Measurements from ENCODE around the gene BLTP2. TPM values are rescaled to one million over a fixed set of nuclear protein-coding genes. Genes with fewer than 3 reads are reported as not detected.

The BLTP2 gene
- total and polyA plus RNA-seq, 2 of the 13 experiments (the other 11 are each of a cell fraction or from before 2014, with no cell fraction given), result 66.7 to 80.9 TPM

DNA sequence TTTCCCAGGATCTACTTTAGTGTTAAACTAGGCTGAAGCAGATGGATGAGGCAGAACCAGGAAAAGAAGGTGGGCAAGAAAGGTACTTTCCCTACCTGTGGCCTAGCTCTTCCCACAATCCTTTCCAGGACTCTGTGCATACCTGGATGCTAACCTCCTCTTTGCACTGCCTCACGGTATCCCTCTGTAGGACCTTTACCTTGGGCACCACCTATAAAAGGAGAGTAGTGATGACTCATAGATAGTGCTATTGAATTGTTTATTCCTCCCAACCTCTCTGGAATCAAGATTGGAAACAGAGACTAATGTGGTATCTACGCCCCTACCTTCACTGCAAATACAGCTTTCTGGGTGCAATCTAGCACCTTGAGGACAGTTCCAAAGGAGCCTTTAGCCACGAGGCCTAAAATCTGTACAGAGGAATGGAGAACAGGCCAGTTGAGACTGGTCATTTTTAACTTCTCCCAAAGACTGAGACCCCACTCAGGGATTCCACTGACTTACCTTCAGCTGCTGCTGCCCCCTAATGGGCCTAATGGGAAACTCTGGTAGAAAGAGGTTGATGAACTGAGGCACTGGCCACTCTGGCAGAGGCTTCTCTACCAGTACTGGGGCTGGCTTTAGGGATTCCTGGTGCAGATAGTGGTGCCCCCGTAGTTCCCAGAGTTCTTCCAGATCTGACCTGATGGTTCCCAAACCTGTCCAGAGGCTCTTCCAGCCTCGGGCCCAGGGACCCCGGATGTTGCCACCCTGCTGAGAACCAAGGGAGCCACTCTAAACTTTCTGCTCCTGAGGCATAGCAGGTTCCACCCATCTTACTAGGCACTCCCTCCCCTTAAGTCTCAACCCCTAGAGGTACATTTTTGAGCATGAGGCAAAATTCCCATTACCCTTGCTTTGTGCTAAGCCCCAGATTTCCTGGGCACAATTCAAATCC, 31.8 kb downstream of the BLTP2 start:
- ATAC-seq (peak; percentile 81), DNase-seq (ENCODE audit: low spot score) (peak; percentile 52), FAIRE-seq (peak; percentile 49)
- in situ Hi-C loops (cut with HindIII; ENCODE audit: extremely low pct_ligation_motif_present, low pct_unique_long_range_greater_than_20kb) (loop anchor here (5.0 kb wide), 1 partner anchor 121 kb away; no protein-coding TSS in a partner anchor), intact Hi-C loops (cut with micrococcal nuclease; ENCODE audit: unreplicated experiment) (loop anchor here (1.0 to 2.0 kb wide), 2 partner anchors 64 to 119 kb away; no protein-coding TSS in a partner anchor)
- Histone ChIP-seq H3K27ac (ENCODE audit: extremely low read length, insufficient read depth, low read length) (no peak overlapping the region), H3K27me3 (ENCODE audit: control insufficient read depth in 1 of 2, insufficient read depth in 2 of 2, low read length in 2 of 2) (no peaks in the 10 kb centered on the region), H3K4me2 (ENCODE audit: low read depth, low read length) (no peak overlapping the region), H3K4me3 (replicated peaks in 1 of 3; ENCODE audit: insufficient read depth in 1 of 3, low read depth in 2 of 3, low read length in 3 of 3) (no peak overlapping the region), H3K4me1 (ENCODE audit: insufficient read depth, low read length) (no peaks in the 10 kb centered on the region), H3K9me3 (ENCODE audit: low read length) (no peaks in the 10 kb centered on the region), H3K9ac (ENCODE audit: insufficient read depth, low read depth, low read length) (no peak overlapping the region), H3K36me3 (replicated peaks in 1 of 2; ENCODE audit: control insufficient read depth in 1 of 2, insufficient read depth in 2 of 2, low read length in 2 of 2) (peaks cover 29 to 47% of the 10 kb centered on the region in 2 experiments; a peak in 4 of 5 replicates), H4K20me1 (ENCODE audit: insufficient read depth, low read length) (no peaks in the 10 kb centered on the region), H3K79me2 (ENCODE audit: insufficient read depth, low read length) (no peaks in the 10 kb centered on the region), H2AFZ (ENCODE audit: low read length) (no peak overlapping the region)
- WGBS (ENCODE audit: low lambda C conversion rate), result 78% methylated on average over 6 of the region's 6 CpGs
- no TSS peak for BruUV-seq (replicated peaks)
- ChIA-PET CTCF (ENCODE audit: low intra/inter-chr PET ratio, low total read pairs) (interaction anchor here (0.8 to 1.3 kb wide), 3 partner anchors 65 to 119 kb away, joined by 4 to 5 read pairs (median 5); no protein-coding TSS in a partner anchor), POLR2A (interaction anchor here (0.5 to 1.6 kb wide), 3 partner anchors 11 to 62 kb away, joined by 3 to 5 read pairs (median 3); no protein-coding TSS in a partner anchor)
- TF ChIP-seq ZNF839 (CRISPR knock-in tag; IDR thresholded peaks at IDR 0.05; ENCODE audit: borderline replicate concordance) (no peak), ZNF20 (CRISPR knock-in tag; IDR thresholded peaks at IDR 0.05) (no peak), RCOR2 (CRISPR knock-in tag; IDR thresholded peaks at IDR 0.05) (no peak), POLR2G (IDR thresholded peaks at IDR 0.05; ENCODE audit: low read depth, low read length) (peak; percentile 31; the same call in 1 of the 2 replicates)
- TF ChIP-seq, protein P1, sequence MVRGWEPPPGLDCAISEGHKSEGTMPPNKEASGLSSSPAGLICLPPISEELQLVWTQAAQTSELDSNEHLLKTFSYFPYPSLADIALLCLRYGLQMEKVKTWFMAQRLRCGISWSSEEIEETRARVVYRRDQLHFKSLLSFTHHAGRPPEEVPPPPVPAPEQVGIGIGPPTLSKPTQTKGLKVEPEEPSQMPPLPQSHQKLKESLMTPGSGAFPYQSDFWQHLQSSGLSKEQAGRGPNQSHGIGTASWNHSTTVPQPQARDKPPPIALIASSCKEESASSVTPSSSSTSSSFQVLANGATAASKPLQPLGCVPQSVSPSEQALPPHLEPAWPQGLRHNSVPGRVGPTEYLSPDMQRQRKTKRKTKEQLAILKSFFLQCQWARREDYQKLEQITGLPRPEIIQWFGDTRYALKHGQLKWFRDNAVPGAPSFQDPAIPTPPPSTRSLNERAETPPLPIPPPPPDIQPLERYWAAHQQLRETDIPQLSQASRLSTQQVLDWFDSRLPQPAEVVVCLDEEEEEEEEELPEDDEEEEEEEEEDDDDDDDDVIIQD (CRISPR knock-in tag; IDR thresholded peaks at IDR 0.05; ENCODE audit: low read depth), result peak; percentile 47; the same call in 1 of the 2 replicates
- TF ChIP-seq, protein P2, sequence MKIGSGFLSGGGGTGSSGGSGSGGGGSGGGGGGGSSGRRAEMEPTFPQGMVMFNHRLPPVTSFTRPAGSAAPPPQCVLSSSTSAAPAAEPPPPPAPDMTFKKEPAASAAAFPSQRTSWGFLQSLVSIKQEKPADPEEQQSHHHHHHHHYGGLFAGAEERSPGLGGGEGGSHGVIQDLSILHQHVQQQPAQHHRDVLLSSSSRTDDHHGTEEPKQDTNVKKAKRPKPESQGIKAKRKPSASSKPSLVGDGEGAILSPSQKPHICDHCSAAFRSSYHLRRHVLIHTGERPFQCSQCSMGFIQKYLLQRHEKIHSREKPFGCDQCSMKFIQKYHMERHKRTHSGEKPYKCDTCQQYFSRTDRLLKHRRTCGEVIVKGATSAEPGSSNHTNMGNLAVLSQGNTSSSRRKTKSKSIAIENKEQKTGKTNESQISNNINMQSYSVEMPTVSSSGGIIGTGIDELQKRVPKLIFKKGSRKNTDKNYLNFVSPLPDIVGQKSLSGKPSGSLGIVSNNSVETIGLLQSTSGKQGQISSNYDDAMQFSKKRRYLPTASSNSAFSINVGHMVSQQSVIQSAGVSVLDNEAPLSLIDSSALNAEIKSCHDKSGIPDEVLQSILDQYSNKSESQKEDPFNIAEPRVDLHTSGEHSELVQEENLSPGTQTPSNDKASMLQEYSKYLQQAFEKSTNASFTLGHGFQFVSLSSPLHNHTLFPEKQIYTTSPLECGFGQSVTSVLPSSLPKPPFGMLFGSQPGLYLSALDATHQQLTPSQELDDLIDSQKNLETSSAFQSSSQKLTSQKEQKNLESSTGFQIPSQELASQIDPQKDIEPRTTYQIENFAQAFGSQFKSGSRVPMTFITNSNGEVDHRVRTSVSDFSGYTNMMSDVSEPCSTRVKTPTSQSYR (CRISPR knock-in tag; IDR thresholded peaks at IDR 0.05; ENCODE audit: borderline replicate concordance), result no peak
- TF ChIP-seq, protein P3, sequence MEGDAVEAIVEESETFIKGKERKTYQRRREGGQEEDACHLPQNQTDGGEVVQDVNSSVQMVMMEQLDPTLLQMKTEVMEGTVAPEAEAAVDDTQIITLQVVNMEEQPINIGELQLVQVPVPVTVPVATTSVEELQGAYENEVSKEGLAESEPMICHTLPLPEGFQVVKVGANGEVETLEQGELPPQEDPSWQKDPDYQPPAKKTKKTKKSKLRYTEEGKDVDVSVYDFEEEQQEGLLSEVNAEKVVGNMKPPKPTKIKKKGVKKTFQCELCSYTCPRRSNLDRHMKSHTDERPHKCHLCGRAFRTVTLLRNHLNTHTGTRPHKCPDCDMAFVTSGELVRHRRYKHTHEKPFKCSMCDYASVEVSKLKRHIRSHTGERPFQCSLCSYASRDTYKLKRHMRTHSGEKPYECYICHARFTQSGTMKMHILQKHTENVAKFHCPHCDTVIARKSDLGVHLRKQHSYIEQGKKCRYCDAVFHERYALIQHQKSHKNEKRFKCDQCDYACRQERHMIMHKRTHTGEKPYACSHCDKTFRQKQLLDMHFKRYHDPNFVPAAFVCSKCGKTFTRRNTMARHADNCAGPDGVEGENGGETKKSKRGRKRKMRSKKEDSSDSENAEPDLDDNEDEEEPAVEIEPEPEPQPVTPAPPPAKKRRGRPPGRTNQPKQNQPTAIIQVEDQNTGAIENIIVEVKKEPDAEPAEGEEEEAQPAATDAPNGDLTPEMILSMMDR (CRISPR knock-in tag; IDR thresholded peaks at IDR 0.05), result peak; percentile 79
- TF ChIP-seq, protein P4, sequence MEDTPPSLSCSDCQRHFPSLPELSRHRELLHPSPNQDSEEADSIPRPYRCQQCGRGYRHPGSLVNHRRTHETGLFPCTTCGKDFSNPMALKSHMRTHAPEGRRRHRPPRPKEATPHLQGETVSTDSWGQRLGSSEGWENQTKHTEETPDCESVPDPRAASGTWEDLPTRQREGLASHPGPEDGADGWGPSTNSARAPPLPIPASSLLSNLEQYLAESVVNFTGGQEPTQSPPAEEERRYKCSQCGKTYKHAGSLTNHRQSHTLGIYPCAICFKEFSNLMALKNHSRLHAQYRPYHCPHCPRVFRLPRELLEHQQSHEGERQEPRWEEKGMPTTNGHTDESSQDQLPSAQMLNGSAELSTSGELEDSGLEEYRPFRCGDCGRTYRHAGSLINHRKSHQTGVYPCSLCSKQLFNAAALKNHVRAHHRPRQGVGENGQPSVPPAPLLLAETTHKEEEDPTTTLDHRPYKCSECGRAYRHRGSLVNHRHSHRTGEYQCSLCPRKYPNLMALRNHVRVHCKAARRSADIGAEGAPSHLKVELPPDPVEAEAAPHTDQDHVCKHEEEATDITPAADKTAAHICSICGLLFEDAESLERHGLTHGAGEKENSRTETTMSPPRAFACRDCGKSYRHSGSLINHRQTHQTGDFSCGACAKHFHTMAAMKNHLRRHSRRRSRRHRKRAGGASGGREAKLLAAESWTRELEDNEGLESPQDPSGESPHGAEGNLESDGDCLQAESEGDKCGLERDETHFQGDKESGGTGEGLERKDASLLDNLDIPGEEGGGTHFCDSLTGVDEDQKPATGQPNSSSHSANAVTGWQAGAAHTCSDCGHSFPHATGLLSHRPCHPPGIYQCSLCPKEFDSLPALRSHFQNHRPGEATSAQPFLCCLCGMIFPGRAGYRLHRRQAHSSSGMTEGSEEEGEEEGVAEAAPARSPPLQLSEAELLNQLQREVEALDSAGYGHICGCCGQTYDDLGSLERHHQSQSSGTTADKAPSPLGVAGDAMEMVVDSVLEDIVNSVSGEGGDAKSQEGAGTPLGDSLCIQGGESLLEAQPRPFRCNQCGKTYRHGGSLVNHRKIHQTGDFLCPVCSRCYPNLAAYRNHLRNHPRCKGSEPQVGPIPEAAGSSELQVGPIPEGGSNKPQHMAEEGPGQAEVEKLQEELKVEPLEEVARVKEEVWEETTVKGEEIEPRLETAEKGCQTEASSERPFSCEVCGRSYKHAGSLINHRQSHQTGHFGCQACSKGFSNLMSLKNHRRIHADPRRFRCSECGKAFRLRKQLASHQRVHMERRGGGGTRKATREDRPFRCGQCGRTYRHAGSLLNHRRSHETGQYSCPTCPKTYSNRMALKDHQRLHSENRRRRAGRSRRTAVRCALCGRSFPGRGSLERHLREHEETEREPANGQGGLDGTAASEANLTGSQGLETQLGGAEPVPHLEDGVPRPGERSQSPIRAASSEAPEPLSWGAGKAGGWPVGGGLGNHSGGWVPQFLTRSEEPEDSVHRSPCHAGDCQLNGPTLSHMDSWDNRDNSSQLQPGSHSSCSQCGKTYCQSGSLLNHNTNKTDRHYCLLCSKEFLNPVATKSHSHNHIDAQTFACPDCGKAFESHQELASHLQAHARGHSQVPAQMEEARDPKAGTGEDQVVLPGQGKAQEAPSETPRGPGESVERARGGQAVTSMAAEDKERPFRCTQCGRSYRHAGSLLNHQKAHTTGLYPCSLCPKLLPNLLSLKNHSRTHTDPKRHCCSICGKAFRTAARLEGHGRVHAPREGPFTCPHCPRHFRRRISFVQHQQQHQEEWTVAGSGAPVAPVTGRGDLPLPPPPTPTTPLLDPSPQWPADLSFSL (CRISPR knock-in tag; IDR thresholded peaks at IDR 0.05), result no peak
